ENCODE measurements around the gene PLEKHM3.
"Not testable (repeated sequence)": the region's sequence is repeated elsewhere in the genome, so short reads cannot be mapped to it uniquely, and the experiment has no call there.

The PLEKHM3 gene

GRCh38 chr2:207819021-207819797, 206.1 kb downstream of the PLEKHM3 start:
- DNase-seq = no peak

DNA sequence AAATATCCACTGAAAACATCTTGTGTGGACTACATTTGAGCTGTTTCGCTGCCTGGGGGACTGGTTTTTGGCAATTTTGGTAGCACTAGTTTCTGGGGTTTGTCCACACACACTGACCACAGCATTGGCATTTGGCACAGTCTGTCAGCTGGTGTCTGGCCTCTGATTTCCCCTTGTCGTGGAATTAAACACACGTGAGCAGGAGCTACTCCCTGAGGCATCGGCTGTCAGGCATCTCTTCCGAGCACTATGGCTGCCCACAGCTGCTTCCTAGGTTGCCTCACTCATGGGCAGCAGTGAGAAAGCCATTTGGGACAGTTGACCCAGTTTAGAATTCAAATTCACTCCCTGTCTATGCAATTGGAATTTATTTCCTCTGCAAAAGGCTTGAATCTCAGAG, 208.8 kb downstream of the PLEKHM3 start:
- DNase-seq = no peak

DNA sequence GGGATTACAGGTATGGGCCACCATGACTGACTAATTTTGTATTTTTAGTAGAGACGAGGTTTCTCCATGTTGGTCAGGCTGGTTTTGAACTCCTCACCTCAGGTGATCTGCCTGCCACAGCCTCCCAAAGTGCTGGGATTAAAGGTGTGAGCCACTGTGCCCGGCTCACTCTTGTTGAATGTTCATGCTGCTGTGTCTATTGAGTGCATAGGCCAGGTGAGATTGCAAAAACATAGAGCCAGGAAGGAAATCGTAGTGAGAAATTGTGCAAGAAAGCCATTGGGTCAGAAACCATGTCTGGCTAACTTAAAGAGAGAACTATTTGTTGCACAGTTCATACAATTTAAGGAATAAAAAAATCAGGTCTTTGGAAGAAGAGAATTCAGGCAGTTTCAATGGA, 210.1 kb downstream of the PLEKHM3 start:
- DNase-seq = no peak

- DNase-seq = no peak
These were observed 211.4 kb downstream of the PLEKHM3 start for GRCh38 chr2:207813942-207814341.

GRCh38 chr2:207813221-207813916, 212.0 kb downstream of the PLEKHM3 start:
- no peak for DNase-seq

DNA sequence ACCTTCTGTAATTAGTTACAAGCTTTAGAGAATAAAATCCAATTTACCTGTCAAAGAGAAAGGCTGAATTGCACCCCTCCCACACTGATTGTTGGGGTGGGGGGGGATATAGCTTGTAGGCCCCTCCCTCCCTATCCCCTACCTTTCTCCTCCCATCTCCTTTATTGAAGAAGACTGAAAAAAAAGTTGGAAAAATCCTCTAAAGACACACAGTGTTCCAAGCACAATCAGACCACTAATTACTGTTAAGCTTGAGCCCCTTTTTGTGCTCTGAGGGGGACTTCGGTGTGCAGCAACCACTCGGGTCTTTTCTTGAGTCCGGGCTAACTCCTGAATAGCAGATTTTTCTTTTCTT, 212.6 kb downstream of the PLEKHM3 start:
- no peak for DNase-seq

DNA sequence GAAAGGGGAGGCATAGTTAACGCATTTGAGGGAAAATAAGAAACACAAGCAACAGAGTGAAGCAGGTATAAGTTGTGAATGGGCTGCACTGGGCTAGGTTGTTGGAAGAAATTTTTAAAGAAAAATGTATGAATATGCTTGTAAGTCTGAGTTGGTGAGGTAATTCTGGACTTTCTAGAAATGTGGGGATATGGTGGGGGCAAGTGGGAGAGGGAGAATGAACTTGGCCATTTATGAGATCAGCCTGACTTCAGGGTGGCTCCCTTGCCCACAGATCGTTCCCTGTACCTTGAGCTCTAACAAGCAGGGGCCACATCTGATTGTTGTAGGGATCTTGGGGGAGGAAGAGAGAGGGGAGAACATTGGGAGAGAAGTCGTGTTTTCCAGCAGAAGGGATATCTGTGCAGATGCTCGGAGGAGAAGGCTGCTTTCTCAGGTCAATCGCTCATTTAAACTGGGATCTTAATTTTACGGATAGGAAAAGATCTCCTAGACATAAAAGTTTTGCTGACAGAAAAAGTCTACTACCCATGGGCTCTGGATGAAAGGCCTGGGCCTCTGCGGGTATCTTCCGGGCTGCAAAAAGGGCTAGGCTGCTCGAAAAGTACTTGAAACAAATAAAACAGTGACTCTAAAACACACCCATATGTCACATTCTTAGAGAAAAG, 213.1 kb downstream of the PLEKHM3 start:
- DNase-seq = no peak

DNA sequence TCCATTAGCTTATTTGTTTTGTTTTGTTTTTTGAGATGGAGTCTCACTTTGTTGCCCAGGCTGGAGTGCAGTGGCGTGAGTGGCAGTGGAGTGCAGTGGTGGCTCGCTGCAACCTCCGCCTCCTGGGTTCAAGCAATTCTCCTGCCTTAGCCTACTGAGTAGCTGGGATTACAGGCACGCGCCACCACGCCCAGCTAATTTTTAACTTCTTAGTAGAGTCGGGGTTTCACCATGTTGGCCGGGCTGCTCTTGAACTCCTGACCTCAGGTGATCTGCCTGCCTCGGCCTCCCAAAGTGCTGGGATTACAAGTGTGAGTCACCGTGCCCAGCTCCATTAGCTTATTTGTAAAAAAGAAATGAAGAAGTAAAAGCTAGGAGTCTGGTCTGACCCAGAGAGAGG, 213.7 kb downstream of the PLEKHM3 start:
- not testable (repeated sequence) for DNase-seq

- no peak for DNase-seq
These were observed 215.0 kb downstream of the PLEKHM3 start for GRCh38 chr2:207810200-207810788.

DNA sequence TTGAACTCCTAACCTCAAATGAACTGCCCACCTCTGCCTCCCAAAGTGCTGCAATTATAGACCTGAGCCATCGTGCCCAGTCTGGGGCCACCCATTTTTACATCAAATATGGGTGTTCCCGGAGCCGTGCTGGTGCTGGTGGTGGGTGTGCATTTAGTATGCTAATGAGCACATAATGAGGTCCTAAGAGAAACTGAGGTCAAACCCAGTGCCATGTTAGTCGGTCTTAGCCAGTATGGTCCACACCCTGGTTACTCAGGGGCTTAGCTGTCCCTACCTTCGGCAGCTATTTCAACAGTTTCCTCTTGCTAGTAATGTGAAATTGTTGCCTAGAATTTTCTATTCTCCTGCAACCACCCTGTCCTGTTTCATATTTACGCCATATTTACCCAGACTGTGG, 217.2 kb downstream of the PLEKHM3 start:
- no peak for DNase-seq

GRCh38 chr2:207807516-207807915, 217.8 kb downstream of the PLEKHM3 start:
- DNase-seq = peak; percentile 44

GRCh38 chr2:207805566-207806226, 219.6 kb downstream of the PLEKHM3 start:
- DNase-seq = no peak

- DNase-seq = no peak
These were observed 222.7 kb downstream of the PLEKHM3 start for GRCh38 chr2:207802650-207803049.

DNA sequence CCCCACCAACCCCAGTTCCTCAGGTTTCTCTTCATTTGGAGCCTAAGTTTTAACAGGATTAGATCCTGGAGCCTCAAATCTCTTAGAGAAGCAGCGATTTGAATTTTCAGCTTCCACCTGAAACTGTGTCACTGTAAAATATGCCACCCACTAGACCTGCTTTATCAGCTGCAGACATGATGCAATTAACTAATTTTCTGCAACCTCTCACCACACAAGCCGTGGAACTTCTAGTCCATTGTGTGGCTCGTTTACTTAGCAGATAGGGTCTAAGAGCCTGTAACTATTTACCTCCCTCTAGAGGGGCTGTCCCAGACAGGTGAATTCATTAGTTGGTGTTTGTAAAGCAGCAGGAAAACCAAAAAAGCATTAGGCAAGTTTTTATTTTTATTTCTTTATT, 224.1 kb downstream of the PLEKHM3 start:
- no peak for DNase-seq

DNA sequence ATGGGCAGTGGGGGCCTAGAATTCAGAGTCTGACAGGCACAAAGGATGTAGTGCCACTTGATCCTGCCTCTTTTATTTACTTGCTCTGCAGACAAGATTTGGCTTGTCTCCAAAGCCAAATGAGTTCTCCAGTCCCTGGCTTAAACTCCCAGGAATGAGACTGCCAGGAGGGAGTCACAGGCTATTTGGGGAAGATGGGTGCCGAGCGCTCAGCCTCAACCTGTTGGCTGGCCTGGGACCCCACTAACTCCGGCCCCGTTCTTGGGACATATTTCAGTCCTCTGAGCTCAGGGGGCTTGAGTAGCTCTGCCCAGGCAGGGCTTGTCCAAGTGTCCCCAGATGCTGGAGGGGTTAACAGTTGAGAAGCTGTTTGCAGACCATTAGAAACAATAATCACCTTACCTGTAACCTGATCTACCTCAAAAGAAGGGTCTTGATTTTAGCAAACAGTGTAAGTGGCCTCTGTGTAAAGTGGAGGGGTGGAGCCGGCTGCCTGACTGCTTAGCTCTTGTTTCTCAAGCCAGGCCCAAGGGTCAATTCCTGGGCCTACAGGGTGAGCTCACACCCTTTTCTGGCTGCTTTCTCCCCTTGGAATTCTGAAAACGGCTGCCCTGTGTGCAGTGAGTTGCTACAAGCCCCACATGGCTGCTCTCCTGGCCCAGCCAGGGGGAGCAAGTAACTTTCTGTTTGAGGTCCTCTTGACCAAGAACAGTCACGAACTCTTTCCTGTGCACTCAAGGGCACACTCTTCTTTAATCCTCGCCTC, 228.6 kb downstream of the PLEKHM3 start:
- DNase-seq = no peak

- DNase-seq = no peak
These were observed 233.0 kb downstream of the PLEKHM3 start for GRCh38 chr2:207792244-207792785.

DNA sequence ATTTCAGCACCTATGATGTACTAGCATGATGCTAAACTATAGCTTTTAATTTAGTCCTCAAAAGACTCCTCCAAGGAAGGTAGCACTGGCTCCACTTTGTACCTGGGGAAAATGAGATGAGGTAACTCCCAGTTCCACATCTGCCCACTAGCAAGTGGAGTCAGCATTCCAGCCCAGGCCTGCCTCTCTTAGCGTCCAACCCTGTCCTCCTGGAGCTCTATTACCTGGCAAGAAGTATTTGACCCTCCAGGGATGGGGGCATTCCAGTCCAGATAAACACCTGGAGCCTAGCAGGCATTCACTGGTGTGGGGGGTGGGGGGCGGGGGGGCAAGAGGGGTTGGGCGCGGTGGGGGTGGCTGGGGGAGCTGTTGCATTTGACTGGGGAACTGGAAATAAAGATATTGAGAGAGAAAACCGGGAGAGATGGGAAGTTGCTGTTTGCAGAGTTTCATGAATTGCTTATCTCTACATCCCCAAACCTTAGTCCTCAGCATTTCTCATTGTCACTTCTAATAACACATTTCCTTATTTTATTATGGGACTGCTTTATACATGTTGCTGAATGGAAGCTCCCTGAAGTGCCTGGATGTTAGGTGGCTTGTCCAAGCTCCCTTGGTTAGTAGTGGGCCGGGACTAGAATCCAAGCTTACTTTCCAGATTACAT, 233.6 kb downstream of the PLEKHM3 start:
- DNase-seq = no peak

DNA sequence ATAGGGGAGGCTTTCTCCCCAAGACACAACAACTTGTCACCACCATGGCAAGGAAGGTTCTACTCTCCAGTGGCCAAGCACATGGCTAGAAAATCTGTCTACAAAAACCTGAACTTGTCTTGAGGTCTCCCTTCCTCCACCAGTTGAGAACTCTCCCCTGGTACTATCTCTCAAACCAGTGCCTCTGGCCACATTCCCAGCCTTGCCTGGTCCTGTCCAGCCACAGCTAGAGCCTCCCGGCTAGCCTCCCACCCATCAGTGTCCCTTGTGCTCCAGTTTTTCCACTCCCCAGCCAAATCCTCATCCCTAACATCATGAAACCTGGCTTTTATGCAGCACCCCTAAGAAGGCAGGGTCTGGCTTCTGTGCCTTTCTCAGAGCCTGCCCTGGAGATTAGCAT, 234.4 kb downstream of the PLEKHM3 start:
- no peak for DNase-seq

- no peak for DNase-seq
These were observed 237.5 kb downstream of the PLEKHM3 start for GRCh38 chr2:207787800-207788199.

DNA sequence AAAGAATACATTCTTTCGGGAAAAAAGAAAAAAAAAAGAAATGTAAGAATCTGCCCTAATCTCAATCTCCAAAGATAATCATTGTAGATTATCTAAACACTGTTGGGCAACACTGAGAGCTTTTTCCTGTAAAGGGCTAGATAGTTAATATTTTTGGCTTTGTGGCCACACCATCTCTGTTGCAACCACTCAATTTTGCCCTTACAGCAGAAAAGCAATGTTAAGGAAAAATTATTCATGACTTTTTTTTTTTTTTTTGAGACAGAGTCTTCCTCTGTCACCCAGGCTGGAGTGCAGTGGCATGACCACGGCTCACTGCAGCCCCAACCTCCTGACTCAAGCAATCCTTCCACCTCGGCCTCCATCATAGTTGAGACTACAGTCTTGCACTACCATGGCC, 238.3 kb downstream of the PLEKHM3 start:
- no peak for DNase-seq

DNA sequence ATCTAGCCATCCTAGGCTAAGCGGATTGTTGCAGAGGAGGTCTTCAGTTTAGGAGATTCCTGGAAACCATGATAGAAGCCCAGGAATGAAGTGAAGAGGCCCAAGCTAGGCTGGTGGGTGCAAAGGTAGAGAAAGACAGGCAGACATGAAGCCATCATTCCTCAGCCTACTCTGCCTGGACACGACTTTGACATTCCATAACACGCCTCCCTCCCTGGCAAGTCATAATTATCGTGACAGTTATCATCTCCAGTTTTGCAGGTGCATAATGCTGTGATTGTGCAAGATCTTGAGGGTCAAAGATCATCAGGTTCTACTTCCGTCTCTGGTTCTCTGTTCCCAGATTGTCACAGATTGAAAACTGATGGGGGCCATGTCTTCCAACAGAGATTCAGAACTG, 240.4 kb downstream of the PLEKHM3 start:
- no peak for DNase-seq

Data from activated CD4-positive, alpha-beta T cell treated with anti-CD3 and anti-CD28 coated beads, Interleukin-2, amount 50 U/mL, for 16 hours (primary cell).